Left ventricle myocardium inferior (tissue), 1 donor: ENCODE results near the gene CNTN1. TPM values are rescaled to one million over a fixed set of nuclear protein-coding genes. Genes with fewer than 3 reads are reported as not detected.

Experiments
- DNase-seq: peaks from one replicate; pipeline ENCODE4 v3.0.0-alpha.2; 2020
- H3K27ac ChIP-seq: fragments of 200-600 bp; replicated peaks from 2 replicates; pipeline ENCODE4 v1.8.0; 2021
- H3K27me3 ChIP-seq: fragments of 200-600 bp; 2 replicates; pipeline ENCODE4 v1.8.0; 2021; ENCODE audit warnings: low read depth
- H3K36me3 ChIP-seq: fragments of 200-600 bp; 2 replicates; pipeline ENCODE4 v1.8.0; 2021
- H3K4me1 ChIP-seq: fragments of 200-600 bp; 2 replicates; pipeline ENCODE4 v1.8.0; 2021
- H3K4me3 ChIP-seq: fragments of 200-600 bp; 2 replicates; pipeline ENCODE4 v1.8.0; 2021; ENCODE audit warnings: mild to moderate bottlenecking, moderate library complexity
- H3K9me3 ChIP-seq: fragments of 200-600 bp; replicated peaks from 2 replicates; pipeline ENCODE4 v1.8.0; 2021
- CTCF ChIP-seq: fragments of 200-600 bp; IDR thresholded peaks from 2 replicates; pipeline ENCODE4 v1.8.0; 2021; ENCODE audit warnings: antibody characterized with exemption, mild to moderate bottlenecking, borderline replicate concordance
- intact Hi-C: fragments of 100-400 bp; cut with micrococcal nuclease; formaldehyde crosslinking; loops from one replicate; pipeline ENCODE4 v1.11.0; 2022
- total RNA-seq: library from RNA; stranded (reverse); fragmentation: NEBNext Ultra II Directional; extraction: Animal tissue kit (Norgen Biotek cat#: 25700); gene quantifications from one replicate; pipeline ENCODE4 v1.2.1, GENCODE V29; 2021
- donor health status: DM: no; HTN: yes; CAD: no; lungs with severe emphysema.

CNTN1 gene
- total RNA-seq, 1 donor from 2014 or later = 0.11 TPM

GRCh38 chr12:40716037-40716436 is 23.8 kb downstream of the CNTN1 start:
- Histone ChIP-seq H3K36me3 (no peaks in the 10 kb centered on the region), H3K9me3 (no peaks in the 10 kb centered on the region), H3K4me3 (no peak overlapping the region), H3K27ac (no peak overlapping the region), H3K4me1 (no peaks in the 10 kb centered on the region), H3K27me3 (no peaks in the 10 kb centered on the region)
- TF ChIP-seq CTCF = no peak
- DNase-seq = no peak
- intact Hi-C loops = no loop called here

DNA sequence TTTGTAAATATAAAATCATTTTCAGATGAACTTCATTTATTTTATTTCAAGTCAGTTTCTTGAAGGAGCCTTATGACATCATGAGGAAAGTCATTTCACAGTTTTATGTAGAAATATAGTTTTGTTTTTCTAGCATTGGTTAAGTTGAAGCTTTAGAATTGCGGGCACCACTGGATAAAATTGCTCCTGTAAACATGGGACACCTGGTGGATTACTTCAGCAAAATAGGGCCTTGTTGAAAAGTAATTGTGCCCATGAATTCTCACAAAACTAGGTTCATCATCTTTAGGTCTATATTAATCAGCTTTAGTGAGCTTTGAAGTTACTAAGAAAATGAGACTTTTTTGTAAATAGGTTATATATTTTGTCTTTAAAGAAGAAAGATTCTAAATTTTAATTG is 25.3 kb downstream of the CNTN1 start:
- no peak for DNase-seq
- Histone ChIP-seq H3K27ac (no peak overlapping the region), H3K27me3 (no peaks in the 10 kb centered on the region), H3K9me3 (no peaks in the 10 kb centered on the region), H3K4me1 (no peaks in the 10 kb centered on the region), H3K36me3 (no peaks in the 10 kb centered on the region), H3K4me3 (no peak overlapping the region)
- intact Hi-C loops = no loop called here
- no peak for TF ChIP-seq CTCF

DNA sequence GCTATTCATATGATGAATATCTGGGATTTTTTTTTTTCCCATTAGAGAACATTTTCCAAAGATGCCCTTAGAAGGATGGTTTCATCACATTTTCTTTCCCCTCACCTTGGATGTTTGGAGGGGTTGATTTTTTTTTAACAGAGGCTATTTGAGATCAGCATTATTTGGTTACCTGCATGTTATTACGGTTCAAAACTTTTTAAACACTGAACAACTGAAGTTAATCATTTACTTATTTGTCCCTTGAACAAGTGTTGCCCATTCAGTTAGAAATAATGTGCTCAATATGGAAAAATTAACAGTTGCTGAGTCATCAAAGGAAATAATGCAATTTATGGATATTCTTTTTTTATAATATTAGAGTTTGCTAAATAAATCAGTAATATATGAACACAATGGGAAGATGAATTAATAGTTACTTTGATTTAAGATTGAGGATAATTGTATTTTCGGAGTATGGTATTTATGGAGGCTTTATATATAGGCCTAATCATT is 26.7 kb downstream of the CNTN1 start:
- Histone ChIP-seq H3K9me3 (no peaks in the 10 kb centered on the region), H3K27ac (no peak overlapping the region), H3K36me3 (no peaks in the 10 kb centered on the region), H3K27me3 (no peaks in the 10 kb centered on the region), H3K4me1 (no peaks in the 10 kb centered on the region), H3K4me3 (no peak overlapping the region)
- TF ChIP-seq CTCF = no peak
- intact Hi-C loops = no loop called here
- DNase-seq = no peak

- no peaks in the 10 kb centered on the region for H3K9me3 ChIP-seq
- H3K4me3 ChIP-seq = no peak overlapping the region
- no peaks in the 10 kb centered on the region for H3K36me3 ChIP-seq
- no peaks in the 10 kb centered on the region for H3K27me3 ChIP-seq
- no peaks in the 10 kb centered on the region for H3K4me1 ChIP-seq
- no peak for DNase-seq
- H3K27ac ChIP-seq = no peak overlapping the region
- intact Hi-C loops = no loop called here
- no peak for TF ChIP-seq CTCF
These were observed 30.8 kb downstream of the CNTN1 start for GRCh38 chr12:40723001-40723400.

DNA sequence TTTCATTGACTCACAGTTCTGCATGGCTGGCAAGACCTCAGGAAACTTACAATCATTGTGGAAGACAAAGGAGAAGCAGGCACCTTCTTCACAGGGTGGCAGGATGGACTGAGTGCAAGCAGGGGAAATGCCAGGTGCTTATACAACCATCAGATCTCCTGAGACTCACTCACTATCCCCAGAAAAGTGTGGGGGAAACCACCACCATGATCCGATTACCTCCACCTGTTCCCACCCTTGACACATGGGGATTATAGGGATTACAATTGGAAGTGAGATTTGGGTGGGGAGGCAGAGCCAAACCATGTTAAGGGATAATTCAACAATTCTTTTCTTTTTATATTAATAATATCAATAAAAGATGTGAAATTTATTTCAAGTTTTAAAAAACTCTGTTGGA is 34.1 kb downstream of the CNTN1 start:
- H3K4me3 ChIP-seq = no peak overlapping the region
- H3K27me3 ChIP-seq = no peaks in the 10 kb centered on the region
- no peaks in the 10 kb centered on the region for H3K4me1 ChIP-seq
- H3K36me3 ChIP-seq = no peaks in the 10 kb centered on the region
- no peaks in the 10 kb centered on the region for H3K9me3 ChIP-seq
- no peak for TF ChIP-seq CTCF
- DNase-seq = no peak
- no peak overlapping the region for H3K27ac ChIP-seq
- intact Hi-C loops = no loop called here
